WTC11 (cell line): ENCODE measurements around the gene RPUSD4. TPM values are rescaled to one million over a fixed set of nuclear protein-coding genes. Genes with fewer than 3 reads are reported as not detected.

ENCODE experiments used
- ATAC-seq: fragments of 200-7000 bp; cut with Tn5 transposase; 2 replicates; pipeline ENCODE4 v1.10.0; 2021; ENCODE audit warnings: mild to moderate bottlenecking, moderate library complexity
- CTCF ChIA-PET: fragments of 300-600 bp; sonication (Branson Sonifier 250); formaldehyde crosslinking; loops from one replicate; lab custom pipeline; 2021; ENCODE audit warnings: antibody characterized with exemption; lab: Charles Lee
- POLR2A ChIA-PET: fragments of 350-600 bp; sonication (Branson Sonifier 250); formaldehyde crosslinking; loops from one replicate; lab custom pipeline; 2021; ENCODE audit warnings: antibody characterized with exemption; lab: Charles Lee
- DNase-seq: peaks from one replicate; pipeline ENCODE4 v3.0.0; 2021; ENCODE audit warnings: low spot score
- H3K27ac Mint-ChIP-seq: 2 replicates; pipeline ENCODE4 v1.8.0; 2021; ENCODE audit warnings: mixed read lengths
- H3K27me3 Mint-ChIP-seq: 2 replicates; pipeline ENCODE4 v1.8.0; 2021; ENCODE audit warnings: low read depth, mild to moderate bottlenecking, moderate library complexity, mixed read lengths
- H3K36me3 Mint-ChIP-seq: 2 replicates; pipeline ENCODE4 v1.8.0; 2021; ENCODE audit warnings: mixed read lengths
- H3K4me1 Mint-ChIP-seq: 2 replicates; pipeline ENCODE4 v1.8.0; 2022; ENCODE audit warnings: mixed read lengths
- H3K4me3 Mint-ChIP-seq: 2 replicates; pipeline ENCODE4 v1.8.0; 2021; ENCODE audit warnings: mild to moderate bottlenecking, moderate library complexity, mixed read lengths
- H3K9me3 Mint-ChIP-seq: 2 replicates; pipeline ENCODE4 v1.8.0; 2021; ENCODE audit warnings: mixed read lengths
- AFF4 ChIP-seq: sonication (generic); formaldehyde crosslinking; IDR thresholded peaks from 2 replicates; pipeline ENCODE4 v1.8.1; 2023; ENCODE audit warnings: mild to moderate bottlenecking, missing genetic modification reagents, borderline replicate concordance
- CREB1 ChIP-seq: sonication (generic); formaldehyde crosslinking; IDR thresholded peaks from 2 replicates; pipeline ENCODE4 v1.8.0; 2023; ENCODE audit warnings: mild to moderate bottlenecking, missing genetic modification reagents
- CREM ChIP-seq: sonication (generic); formaldehyde crosslinking; IDR thresholded peaks from 2 replicates; pipeline ENCODE4 v1.8.1; 2022; ENCODE audit warnings: mild to moderate bottlenecking, missing genetic modification reagents, moderate library complexity
- E2F5 ChIP-seq: sonication (generic); formaldehyde crosslinking; IDR thresholded peaks from 2 replicates; pipeline ENCODE4 v1.8.1; 2022; ENCODE audit warnings: mild to moderate bottlenecking, moderate library complexity, missing genetic modification reagents
- ESRRA ChIP-seq: sonication (generic); formaldehyde crosslinking; IDR thresholded peaks from 2 replicates; pipeline ENCODE4 v1.8.1; 2022; ENCODE audit warnings: mild to moderate bottlenecking, missing genetic modification reagents, borderline replicate concordance
- FOXJ3 ChIP-seq: sonication (generic); formaldehyde crosslinking; IDR thresholded peaks from 2 replicates; pipeline ENCODE4 v1.9.0; 2021; ENCODE audit warnings: missing genetic modification reagents, mild to moderate bottlenecking, borderline replicate concordance
- FOXP1 ChIP-seq: sonication (generic); formaldehyde crosslinking; IDR thresholded peaks from 2 replicates; pipeline ENCODE4 v1.8.0; 2022; ENCODE audit warnings: missing genetic modification reagents, mild to moderate bottlenecking, moderate library complexity, borderline replicate concordance
- GABPB1 ChIP-seq: sonication (generic); formaldehyde crosslinking; IDR thresholded peaks from 2 replicates; pipeline ENCODE4 v1.8.1; 2023; ENCODE audit warnings: mild to moderate bottlenecking, missing genetic modification reagents
- HMGXB4 ChIP-seq: sonication (generic); formaldehyde crosslinking; IDR thresholded peaks from 2 replicates; pipeline ENCODE4 v1.8.1; 2023; ENCODE audit warnings: mild to moderate bottlenecking, moderate library complexity, missing genetic modification reagents
- IRF2 ChIP-seq: sonication (generic); formaldehyde crosslinking; IDR thresholded peaks from 2 replicates; pipeline ENCODE4 v1.8.0; 2022; ENCODE audit warnings: low read depth, missing genetic modification reagents, borderline replicate concordance
- MAX ChIP-seq: sonication (generic); formaldehyde crosslinking; IDR thresholded peaks from 2 replicates; pipeline ENCODE4 v1.8.0; 2022; ENCODE audit warnings: mild to moderate bottlenecking, missing genetic modification reagents
- MXD4 ChIP-seq: fragments of 250-450 bp; sonication (Bioruptor Pico); IDR thresholded peaks from 2 replicates; pipeline ENCODE4 v1.8.0; 2021; ENCODE audit warnings: mild to moderate bottlenecking, moderate library complexity, borderline replicate concordance
- MYBL2 ChIP-seq: sonication (generic); formaldehyde crosslinking; IDR thresholded peaks from 2 replicates; pipeline ENCODE4 v1.8.1; 2023; ENCODE audit warnings: mild to moderate bottlenecking, moderate library complexity, missing genetic modification reagents
- NFYB ChIP-seq: sonication (generic); formaldehyde crosslinking; conservative IDR thresholded peaks from 2 replicates; pipeline ENCODE4 v1.8.0; 2022; ENCODE audit warnings: low read depth, missing genetic modification reagents
- NR2C2 ChIP-seq: sonication (generic); formaldehyde crosslinking; IDR thresholded peaks from 2 replicates; pipeline ENCODE4 v1.8.0; 2022; ENCODE audit warnings: mild to moderate bottlenecking, missing genetic modification reagents
- USF2 ChIP-seq: sonication (generic); formaldehyde crosslinking; IDR thresholded peaks from 2 replicates; pipeline ENCODE4 v1.8.1; 2023; ENCODE audit warnings: mild to moderate bottlenecking, missing genetic modification reagents, moderate library complexity
- ZBTB21 ChIP-seq: sonication (generic); formaldehyde crosslinking; IDR thresholded peaks from 2 replicates; pipeline ENCODE4 v1.8.1; 2023; ENCODE audit warnings: mild to moderate bottlenecking, missing genetic modification reagents, borderline replicate concordance
- ZMAT4 ChIP-seq: fragments of 250-450 bp; sonication (Bioruptor Pico); IDR thresholded peaks from 2 replicates; pipeline ENCODE4 v1.9.0; 2021; ENCODE audit warnings: mild to moderate bottlenecking
- ZNF317 ChIP-seq: sonication (generic); formaldehyde crosslinking; IDR thresholded peaks from 2 replicates; pipeline ENCODE4 v1.8.1; 2023; ENCODE audit warnings: low read depth, mild to moderate bottlenecking, moderate library complexity, missing genetic modification reagents, borderline replicate concordance
- ZNF423 ChIP-seq: fragments of 250-450 bp; sonication (Bioruptor Pico); IDR thresholded peaks from 2 replicates; pipeline ENCODE4 v2.1.2; 2022; ENCODE audit warnings: mild to moderate bottlenecking, moderate library complexity
- total RNA-seq: library from RNA; stranded (reverse); gene quantifications from 3 replicates; pipeline ENCODE4 v1.2.3, GENCODE V29; 2021

RPUSD4 gene
- total RNA-seq, 1 experiment from 2014 or later: 46.6 TPM

- TF ChIP-seq AFF4 (CRISPR knock-in tag) (no peak), ESRRA (CRISPR knock-in tag) (no peak), NFYB (CRISPR knock-in tag) (no peak), MXD4 (CRISPR knock-in tag) (no peak), CREM (CRISPR knock-in tag) (no peak), CREB1 (no peak), GABPB1 (no peak)
Observed at GRCh38 chr11:126207896-126208295, 3.6 kb downstream of the RPUSD4 start (continued).

GRCh38 chr11:126205359-126205758 is 6.1 kb downstream of the RPUSD4 start:
- TF ChIP-seq FOXJ3 (no peak), ZNF423 (CRISPR knock-in tag) (no peak), ZBTB21 (CRISPR knock-in tag) (no peak), MYBL2 (CRISPR knock-in tag) (no peak), ZNF317 (CRISPR knock-in tag) (no peak), E2F5 (CRISPR knock-in tag) (no peak), USF2 (no peak), NR2C2 (no peak), MAX (no peak), HMGXB4 (no peak), ZMAT4 (no peak), IRF2 (no peak), FOXP1 (CRISPR knock-in tag) (no peak)
- ATAC-seq: no peak
- Mint-ChIP-seq H3K27ac (no peak overlapping the region), H3K9me3 (no peaks in the 10 kb centered on the region), H3K4me1 (peaks cover 2% of the 10 kb centered on the region), H3K36me3 (peaks cover 84% of the 10 kb centered on the region), H3K27me3 (no peaks in the 10 kb centered on the region), H3K4me3 (no peak overlapping the region)
- DNase-seq: no peak
- ChIA-PET CTCF (no interaction called here), POLR2A (no interaction called here)
